HepG2 (cell line): Measurements from ENCODE around the gene PTCRA. TPM values are rescaled to one million over a fixed set of nuclear protein-coding genes. Genes with fewer than 3 reads are reported as not detected.

Experiments
- GATAD1 ChIP-seq: IDR thresholded peaks from 2 replicates; pipeline ENCODE4 v1.6.1; 2016; ENCODE audit warnings: missing genetic modification reagents, missing compliant biosample characterization
- KAT8 ChIP-seq: IDR thresholded peaks from 2 replicates; pipeline ENCODE4 v1.6.1; 2016; ENCODE audit warnings: missing genetic modification reagents, missing compliant biosample characterization
- NFATC3 ChIP-seq: sonication (generic); formaldehyde crosslinking; IDR thresholded peaks from 2 replicates; pipeline ENCODE4 v1.5.1; 2020; ENCODE audit warnings: mild to moderate bottlenecking, missing genetic modification reagents
- PITX1 ChIP-seq: sonication (generic); formaldehyde crosslinking; IDR thresholded peaks from 2 replicates; pipeline ENCODE4 v1.5.1; 2020; ENCODE audit warnings: mild to moderate bottlenecking, missing genetic modification reagents
- RELA ChIP-seq: sonication (generic); formaldehyde crosslinking; IDR thresholded peaks from 2 replicates; pipeline ENCODE4 v1.4.0; 2020; ENCODE audit warnings: missing genetic modification reagents
- SMC3 ChIP-seq: IDR thresholded peaks from 2 replicates; pipeline ENCODE4 v1.6.1; 2011; ENCODE audit warnings: low read length, improper control_type of control experiment
- ZNF34 ChIP-seq: sonication (generic); formaldehyde crosslinking; IDR thresholded peaks from 2 replicates; pipeline ENCODE4 v1.4.0; 2020; ENCODE audit warnings: mild to moderate bottlenecking, missing genetic modification reagents, borderline replicate concordance
- ZNF660 ChIP-seq: sonication (generic); formaldehyde crosslinking; IDR thresholded peaks from 2 replicates; pipeline ENCODE4 v1.5.1; 2020; ENCODE audit warnings: mild to moderate bottlenecking, low read depth, missing genetic modification reagents, borderline replicate concordance
- ZNF7 ChIP-seq: IDR thresholded peaks from 2 replicates; pipeline ENCODE4 v1.6.1; 2016; ENCODE audit warnings: missing biosample characterization, missing genetic modification reagents
- ZNF780A ChIP-seq: sonication (generic); formaldehyde crosslinking; IDR thresholded peaks from 2 replicates; pipeline ENCODE4 v1.8.0; 2022; ENCODE audit warnings: mild to moderate bottlenecking, missing genetic modification reagents, moderate library complexity
- polyA plus RNA-seq, 8 experiments: library from polyadenylated mRNA; depleted of rRNA in 3 of 8; stranded (reverse) in 7 of 8; unstranded in 1 of 8; fragments of >200 nt; fragmentation: Illumina TruSeq in 4 of 8; extraction: Trizol in 4 of 8; gene quantifications; 2 replicates each; pipeline versions ENCODE4 v1.2.1 to v1.2.3, GENCODE V29; 2011 to 2016; ENCODE audit warnings: low read depth in 4 of 8, missing spikeins in 1 of 8, mixed read lengths in 1 of 8; ENCODE audit not compliant: insufficient read depth in 1 of 8
- total RNA-seq, 5 experiments: library from RNA; depleted of rRNA; stranded (reverse); fragments of >200 nt; fragmentation: Illumina TruSeq; extraction: Trizol; gene quantifications; 2 replicates each; pipeline ENCODE4 v1.2.3, GENCODE V29; 2016; ENCODE audit warnings: low read depth in 1 of 5
- TF ChIP-seq, protein P1 (sequence below): sonication (generic); formaldehyde crosslinking; IDR thresholded peaks from 2 replicates; pipeline ENCODE4 v1.8.0; 2022; ENCODE audit warnings: low read depth, missing genetic modification reagents
- TF ChIP-seq, protein P2 (sequence below): sonication (generic); formaldehyde crosslinking; IDR thresholded peaks from 2 replicates; pipeline ENCODE4 v1.4.0; 2020; ENCODE audit warnings: missing genetic modification reagents
- TF ChIP-seq, protein P3 (sequence below): sonication (generic); formaldehyde crosslinking; IDR thresholded peaks from 2 replicates; pipeline ENCODE4 v1.8.0; 2022; ENCODE audit warnings: mild to moderate bottlenecking, missing genetic modification reagents; ENCODE audit not compliant: insufficient replicate concordance
- TF ChIP-seq, protein P4 (sequence below): IDR thresholded peaks from 2 replicates; pipeline ENCODE4 v1.6.1; 2016; ENCODE audit warnings: low read depth, borderline replicate concordance
- TF ChIP-seq, protein P5 (sequence below): sonication (generic); formaldehyde crosslinking; IDR thresholded peaks from 2 replicates; pipeline ENCODE4 v1.4.0; 2020; ENCODE audit warnings: missing genetic modification reagents; ENCODE audit errors: not compliant biosample characterization
- TF ChIP-seq, protein P6 (sequence below): sonication (generic); formaldehyde crosslinking; IDR thresholded peaks from 2 replicates; pipeline ENCODE4 v1.4.0; 2020; ENCODE audit warnings: missing genetic modification reagents

Gene PTCRA
- total and polyA plus RNA-seq, 2 of the 13 experiments (the other 11 are each of a cell fraction or from before 2014, with no cell fraction given) = not detected

DNA sequence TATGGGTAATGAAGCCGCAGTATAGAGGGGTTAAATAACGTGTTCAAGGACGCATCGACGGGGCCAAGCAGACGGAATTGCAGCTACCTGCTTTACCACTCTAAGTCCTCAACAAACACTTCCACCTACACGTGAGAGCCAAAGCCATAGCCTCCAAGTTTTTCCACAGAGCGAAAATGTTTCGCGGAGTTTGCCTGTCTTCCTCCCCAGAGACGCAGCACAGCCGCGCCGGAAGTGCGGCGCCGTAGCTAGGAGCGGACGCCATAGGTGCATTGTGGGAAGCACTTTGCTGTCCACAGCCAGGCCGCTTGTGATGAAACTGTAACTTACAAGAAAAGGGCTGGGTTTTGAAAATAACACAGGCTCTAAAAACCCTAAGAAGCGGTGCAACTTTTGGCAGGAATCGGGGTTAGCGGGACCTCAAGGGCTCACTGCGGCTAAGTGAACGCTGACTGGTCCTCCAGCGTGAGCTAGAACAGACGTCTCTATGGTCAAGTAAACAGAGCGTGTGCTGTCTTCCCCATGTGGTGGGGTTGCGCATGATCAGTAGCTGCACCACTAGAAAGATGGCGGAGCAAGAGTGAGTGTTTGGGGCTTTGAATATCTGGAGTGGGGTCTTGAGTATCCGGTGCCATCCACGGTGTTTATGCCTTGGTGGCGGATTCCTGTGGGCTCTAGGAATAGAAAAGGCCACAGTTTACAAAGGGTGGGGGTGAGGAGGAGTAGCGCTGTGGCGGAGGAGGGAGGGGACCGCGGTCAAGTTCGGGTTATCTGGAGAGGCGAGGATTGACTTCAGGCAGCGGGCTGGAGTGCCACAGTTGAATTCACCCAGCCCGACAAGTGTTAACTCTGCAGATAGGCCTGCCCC, 36.2 kb upstream of the PTCRA start, which contains the start of gene RPL7L1 (continued):
- TF ChIP-seq, protein P1, sequence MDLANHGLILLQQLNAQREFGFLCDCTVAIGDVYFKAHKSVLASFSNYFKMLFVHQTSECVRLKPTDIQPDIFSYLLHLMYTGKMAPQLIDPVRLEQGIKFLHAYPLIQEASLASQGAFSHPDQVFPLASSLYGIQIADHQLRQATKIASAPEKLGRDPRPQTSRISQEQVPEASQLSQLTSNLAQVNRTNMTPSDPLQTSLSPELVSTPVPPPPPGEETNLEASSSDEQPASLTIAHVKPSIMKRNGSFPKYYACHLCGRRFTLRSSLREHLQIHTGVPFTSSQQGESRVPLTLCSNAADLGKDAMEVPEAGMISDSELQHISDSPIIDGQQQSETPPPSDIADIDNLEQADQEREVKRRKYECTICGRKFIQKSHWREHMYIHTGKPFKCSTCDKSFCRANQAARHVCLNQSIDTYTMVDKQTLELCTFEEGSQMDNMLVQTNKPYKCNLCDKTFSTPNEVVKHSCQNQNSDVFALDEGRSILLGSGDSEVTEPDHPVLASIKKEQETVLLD (CRISPR knock-in tag) = peak; percentile 53
- TF ChIP-seq, protein P2, sequence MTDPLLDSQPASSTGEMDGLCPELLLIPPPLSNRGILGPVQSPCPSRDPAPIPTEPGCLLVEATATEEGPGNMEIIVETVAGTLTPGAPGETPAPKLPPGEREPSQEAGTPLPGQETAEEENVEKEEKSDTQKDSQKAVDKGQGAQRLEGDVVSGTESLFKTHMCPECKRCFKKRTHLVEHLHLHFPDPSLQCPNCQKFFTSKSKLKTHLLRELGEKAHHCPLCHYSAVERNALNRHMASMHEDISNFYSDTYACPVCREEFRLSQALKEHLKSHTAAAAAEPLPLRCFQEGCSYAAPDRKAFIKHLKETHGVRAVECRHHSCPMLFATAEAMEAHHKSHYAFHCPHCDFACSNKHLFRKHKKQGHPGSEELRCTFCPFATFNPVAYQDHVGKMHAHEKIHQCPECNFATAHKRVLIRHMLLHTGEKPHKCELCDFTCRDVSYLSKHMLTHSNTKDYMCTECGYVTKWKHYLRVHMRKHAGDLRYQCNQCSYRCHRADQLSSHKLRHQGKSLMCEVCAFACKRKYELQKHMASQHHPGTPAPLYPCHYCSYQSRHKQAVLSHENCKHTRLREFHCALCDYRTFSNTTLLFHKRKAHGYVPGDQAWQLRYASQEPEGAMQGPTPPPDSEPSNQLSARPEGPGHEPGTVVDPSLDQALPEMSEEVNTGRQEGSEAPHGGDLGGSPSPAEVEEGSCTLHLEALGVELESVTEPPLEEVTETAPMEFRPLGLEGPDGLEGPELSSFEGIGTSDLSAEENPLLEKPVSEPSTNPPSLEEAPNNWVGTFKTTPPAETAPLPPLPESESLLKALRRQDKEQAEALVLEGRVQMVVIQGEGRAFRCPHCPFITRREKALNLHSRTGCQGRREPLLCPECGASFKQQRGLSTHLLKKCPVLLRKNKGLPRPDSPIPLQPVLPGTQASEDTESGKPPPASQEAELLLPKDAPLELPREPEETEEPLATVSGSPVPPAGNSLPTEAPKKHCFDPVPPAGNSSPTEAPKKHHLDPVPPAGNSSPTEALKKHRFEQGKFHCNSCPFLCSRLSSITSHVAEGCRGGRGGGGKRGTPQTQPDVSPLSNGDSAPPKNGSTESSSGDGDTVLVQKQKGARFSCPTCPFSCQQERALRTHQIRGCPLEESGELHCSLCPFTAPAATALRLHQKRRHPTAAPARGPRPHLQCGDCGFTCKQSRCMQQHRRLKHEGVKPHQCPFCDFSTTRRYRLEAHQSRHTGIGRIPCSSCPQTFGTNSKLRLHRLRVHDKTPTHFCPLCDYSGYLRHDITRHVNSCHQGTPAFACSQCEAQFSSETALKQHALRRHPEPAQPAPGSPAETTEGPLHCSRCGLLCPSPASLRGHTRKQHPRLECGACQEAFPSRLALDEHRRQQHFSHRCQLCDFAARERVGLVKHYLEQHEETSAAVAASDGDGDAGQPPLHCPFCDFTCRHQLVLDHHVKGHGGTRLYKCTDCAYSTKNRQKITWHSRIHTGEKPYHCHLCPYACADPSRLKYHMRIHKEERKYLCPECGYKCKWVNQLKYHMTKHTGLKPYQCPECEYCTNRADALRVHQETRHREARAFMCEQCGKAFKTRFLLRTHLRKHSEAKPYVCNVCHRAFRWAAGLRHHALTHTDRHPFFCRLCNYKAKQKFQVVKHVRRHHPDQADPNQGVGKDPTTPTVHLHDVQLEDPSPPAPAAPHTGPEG (CRISPR knock-in tag) = peak; percentile 70; the same call in 1 of the 2 replicates
- TF ChIP-seq KAT8 (CRISPR knock-in tag) (peak; percentile 99), GATAD1 (CRISPR knock-in tag) (peak; percentile 99), ZNF780A (0 out of 2 replicates have a peak, but pooled peaks have one; percentile 10), SMC3 (peak; percentile 17; the same call in 1 of the 2 replicates), ZNF660 (no peak), ZNF7 (CRISPR knock-in tag) (no peak), PITX1 (CRISPR knock-in tag) (peak; percentile 77), NFATC3 (peak; percentile 6; the same call in 1 of the 2 replicates), ZNF34 (no peak), RELA (CRISPR knock-in tag) (peak; percentile 83)
- TF ChIP-seq, protein P3, sequence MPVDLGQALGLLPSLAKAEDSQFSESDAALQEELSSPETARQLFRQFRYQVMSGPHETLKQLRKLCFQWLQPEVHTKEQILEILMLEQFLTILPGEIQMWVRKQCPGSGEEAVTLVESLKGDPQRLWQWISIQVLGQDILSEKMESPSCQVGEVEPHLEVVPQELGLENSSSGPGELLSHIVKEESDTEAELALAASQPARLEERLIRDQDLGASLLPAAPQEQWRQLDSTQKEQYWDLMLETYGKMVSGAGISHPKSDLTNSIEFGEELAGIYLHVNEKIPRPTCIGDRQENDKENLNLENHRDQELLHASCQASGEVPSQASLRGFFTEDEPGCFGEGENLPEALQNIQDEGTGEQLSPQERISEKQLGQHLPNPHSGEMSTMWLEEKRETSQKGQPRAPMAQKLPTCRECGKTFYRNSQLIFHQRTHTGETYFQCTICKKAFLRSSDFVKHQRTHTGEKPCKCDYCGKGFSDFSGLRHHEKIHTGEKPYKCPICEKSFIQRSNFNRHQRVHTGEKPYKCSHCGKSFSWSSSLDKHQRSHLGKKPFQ (CRISPR knock-in tag) = no peak
- TF ChIP-seq, protein P4, sequence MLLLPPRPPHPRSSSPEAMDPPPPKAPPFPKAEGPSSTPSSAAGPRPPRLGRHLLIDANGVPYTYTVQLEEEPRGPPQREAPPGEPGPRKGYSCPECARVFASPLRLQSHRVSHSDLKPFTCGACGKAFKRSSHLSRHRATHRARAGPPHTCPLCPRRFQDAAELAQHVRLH (CRISPR knock-in tag) = peak; percentile 75
- TF ChIP-seq, protein P5, sequence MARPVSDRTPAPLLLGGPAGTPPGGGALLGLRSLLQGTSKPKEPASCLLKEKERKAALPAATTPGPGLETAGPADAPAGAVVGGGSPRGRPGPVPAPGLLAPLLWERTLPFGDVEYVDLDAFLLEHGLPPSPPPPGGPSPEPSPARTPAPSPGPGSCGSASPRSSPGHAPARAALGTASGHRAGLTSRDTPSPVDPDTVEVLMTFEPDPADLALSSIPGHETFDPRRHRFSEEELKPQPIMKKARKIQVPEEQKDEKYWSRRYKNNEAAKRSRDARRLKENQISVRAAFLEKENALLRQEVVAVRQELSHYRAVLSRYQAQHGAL (CRISPR knock-in tag) = peak; percentile 89
- TF ChIP-seq, protein P6, sequence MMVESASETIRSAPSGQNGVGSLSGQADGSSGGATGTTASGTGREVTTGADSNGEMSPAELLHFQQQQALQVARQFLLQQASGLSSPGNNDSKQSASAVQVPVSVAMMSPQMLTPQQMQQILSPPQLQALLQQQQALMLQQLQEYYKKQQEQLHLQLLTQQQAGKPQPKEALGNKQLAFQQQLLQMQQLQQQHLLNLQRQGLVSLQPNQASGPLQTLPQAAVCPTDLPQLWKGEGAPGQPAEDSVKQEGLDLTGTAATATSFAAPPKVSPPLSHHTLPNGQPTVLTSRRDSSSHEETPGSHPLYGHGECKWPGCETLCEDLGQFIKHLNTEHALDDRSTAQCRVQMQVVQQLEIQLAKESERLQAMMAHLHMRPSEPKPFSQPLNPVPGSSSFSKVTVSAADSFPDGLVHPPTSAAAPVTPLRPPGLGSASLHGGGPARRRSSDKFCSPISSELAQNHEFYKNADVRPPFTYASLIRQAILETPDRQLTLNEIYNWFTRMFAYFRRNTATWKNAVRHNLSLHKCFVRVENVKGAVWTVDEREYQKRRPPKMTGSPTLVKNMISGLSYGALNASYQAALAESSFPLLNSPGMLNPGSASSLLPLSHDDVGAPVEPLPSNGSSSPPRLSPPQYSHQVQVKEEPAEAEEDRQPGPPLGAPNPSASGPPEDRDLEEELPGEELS (CRISPR knock-in tag) = peak; percentile 53; the same call in 1 of the 2 replicates
